Activated T-helper 17 cell treated with anti-CD3 and anti-CD28 coated beads, Interleukin-2, amount 50 U/mL, for 72 hours (primary cell): Measurements from ENCODE around the gene FHAD1. TPM values are rescaled to one million over a fixed set of nuclear protein-coding genes. Genes with fewer than 3 reads are reported as not detected.

Experiments
- ATAC-seq: fragments of 150-1000 bp; cut with Tn5 transposase; replicated peaks from 2 replicates; pipeline ENCODE4 v1.10.0; 2021; ENCODE audit warnings: mild to moderate bottlenecking, moderate library complexity
- H3K27ac Mint-ChIP-seq: one replicate; pipeline ENCODE4 v1.8.0; 2022; ENCODE audit warnings: mixed read lengths
- H3K27me3 Mint-ChIP-seq: one replicate; pipeline ENCODE4 v1.8.0; 2022; ENCODE audit warnings: mixed read lengths
- H3K36me3 Mint-ChIP-seq: one replicate; pipeline ENCODE4 v1.8.0; 2022; ENCODE audit warnings: low read depth, mild to moderate bottlenecking, mixed read lengths
- H3K4me1 Mint-ChIP-seq: one replicate; pipeline ENCODE4 v1.8.0; 2022; ENCODE audit warnings: mixed read lengths
- H3K4me3 Mint-ChIP-seq: one replicate; pipeline ENCODE4 v1.8.0; 2022; ENCODE audit warnings: mild to moderate bottlenecking, mixed read lengths
- H3K9me3 Mint-ChIP-seq: one replicate; pipeline ENCODE4 v1.8.0; 2022; ENCODE audit warnings: mixed read lengths
- total RNA-seq, 2 donors: library from RNA; stranded (reverse); gene quantifications; one replicate each; pipeline ENCODE4 v1.2.3, GENCODE V29; 2022

Gene FHAD1
- total RNA-seq, 2 donors from 2014 or later, result not detected

GRCh38 chr1:15251857-15252835, 5.1 kb downstream of the FHAD1 start:
- ATAC-seq, result no peak
- Mint-ChIP-seq H3K4me3 (peak overlapping the region; percentile 23), H3K9me3 (no peaks in the 10 kb centered on the region), H3K36me3 (peaks cover 6% of the 10 kb centered on the region), H3K4me1 (peaks cover 31% of the 10 kb centered on the region), H3K27me3 (peaks cover 23% of the 10 kb centered on the region), H3K27ac (peak overlapping the region; percentile 25)

DNA sequence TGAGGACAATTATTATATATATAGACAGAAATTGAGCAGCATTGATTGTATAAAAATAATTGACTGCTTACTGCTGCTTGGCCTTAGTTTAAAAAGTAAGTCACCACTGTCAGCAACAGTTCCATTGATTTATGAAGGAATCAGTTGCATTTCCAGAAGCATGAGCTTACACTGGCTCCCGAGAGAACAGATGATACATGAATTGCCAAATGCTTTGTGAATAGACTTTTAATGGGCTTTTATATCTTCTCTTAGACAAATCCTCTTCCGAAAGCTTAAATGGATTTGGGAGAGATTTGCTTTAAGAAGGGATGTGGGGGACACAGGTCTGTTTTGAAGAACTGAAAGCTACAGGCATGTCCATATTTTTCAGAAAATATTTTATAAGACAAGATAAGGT, 7.5 kb downstream of the FHAD1 start:
- Mint-ChIP-seq H3K4me1 (peaks cover 19% of the 10 kb centered on the region), H3K27me3 (peaks cover 12% of the 10 kb centered on the region), H3K36me3 (no peaks in the 10 kb centered on the region), H3K27ac (no peak overlapping the region), H3K4me3 (no peak overlapping the region), H3K9me3 (no peaks in the 10 kb centered on the region)
- ATAC-seq, result no peak

DNA sequence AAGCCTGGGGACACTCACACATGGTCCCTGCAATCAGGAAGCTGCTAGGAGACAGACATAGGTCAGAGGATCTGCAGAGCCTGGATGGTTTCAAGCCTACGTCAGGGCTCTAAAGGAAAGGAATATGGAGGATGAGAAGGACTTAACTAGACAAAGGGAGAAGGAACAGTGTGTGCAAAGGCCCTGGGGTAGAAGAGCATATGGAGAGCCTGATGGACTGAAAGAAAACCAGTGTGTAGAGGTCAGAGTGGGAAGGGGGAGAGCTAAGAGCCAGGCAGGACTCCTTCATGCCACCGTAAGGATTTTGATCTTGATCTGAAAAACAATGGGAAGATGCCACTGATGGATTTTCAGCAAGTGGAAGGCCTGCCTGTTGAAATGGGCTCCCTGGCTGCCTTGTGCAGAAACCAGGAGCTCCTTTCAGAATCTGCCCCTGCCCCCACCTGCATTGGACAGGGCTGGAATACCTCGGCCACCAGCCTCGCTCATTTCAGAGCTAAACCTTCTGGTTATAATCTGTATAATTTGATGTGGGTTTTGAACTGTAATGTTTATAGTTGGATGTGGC, 8.6 kb downstream of the FHAD1 start:
- ATAC-seq, result no peak
- Mint-ChIP-seq H3K9me3 (no peaks in the 10 kb centered on the region), H3K36me3 (no peaks in the 10 kb centered on the region), H3K4me1 (peaks cover 19% of the 10 kb centered on the region), H3K4me3 (no peak overlapping the region), H3K27me3 (peaks cover 6% of the 10 kb centered on the region), H3K27ac (no peak overlapping the region)

DNA sequence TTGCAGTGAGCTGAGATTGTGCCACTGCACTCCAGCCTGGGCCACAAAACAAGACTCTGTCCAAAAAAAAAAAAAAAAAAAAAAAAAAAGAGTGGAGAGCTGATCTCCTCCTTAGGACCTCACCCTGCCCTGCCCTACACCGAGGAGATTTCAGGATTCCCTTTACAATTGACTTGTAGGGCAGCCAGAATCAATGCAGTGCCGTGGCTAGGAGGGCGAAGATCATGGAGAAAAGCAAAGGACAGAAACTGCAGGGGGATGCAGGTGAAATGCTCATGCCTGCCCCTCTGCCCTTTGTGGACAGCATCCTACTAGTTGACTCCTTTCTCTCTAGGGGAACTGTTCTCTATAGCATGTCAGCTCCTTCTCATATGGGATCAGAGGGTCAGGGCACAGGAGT, 9.6 kb downstream of the FHAD1 start:
- Mint-ChIP-seq H3K27me3 (peaks cover 6% of the 10 kb centered on the region), H3K27ac (no peak overlapping the region), H3K36me3 (no peaks in the 10 kb centered on the region), H3K4me1 (peaks cover 28% of the 10 kb centered on the region), H3K4me3 (no peak overlapping the region), H3K9me3 (no peaks in the 10 kb centered on the region)
- ATAC-seq, result no peak

DNA sequence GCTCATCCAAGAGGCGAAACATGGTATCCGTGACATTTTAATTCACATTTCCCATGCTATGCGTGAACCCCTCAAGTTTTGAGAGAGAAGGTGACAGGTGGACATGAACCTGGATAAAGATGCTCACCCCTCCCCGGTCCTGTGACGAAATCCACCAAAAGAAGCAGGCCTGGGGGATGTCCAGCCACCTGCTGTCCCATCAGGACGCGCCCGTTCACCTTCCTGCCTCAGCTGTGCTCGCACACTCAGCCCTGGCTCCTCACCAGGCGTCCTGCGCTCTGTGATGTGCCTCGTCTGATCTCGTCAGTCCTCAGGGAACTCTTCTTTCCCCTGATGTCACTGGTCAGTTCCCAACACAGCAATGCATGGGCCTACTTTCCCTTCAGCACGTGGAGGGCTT, 10.3 kb downstream of the FHAD1 start:
- H3K9me3 Mint-ChIP-seq, result no peaks in the 10 kb centered on the region
- no peaks in the 10 kb centered on the region for H3K36me3 Mint-ChIP-seq
- peaks cover 31% of the 10 kb centered on the region for H3K4me1 Mint-ChIP-seq
- no peak overlapping the region for H3K27ac Mint-ChIP-seq
- ATAC-seq, result no peak
- H3K4me3 Mint-ChIP-seq, result no peak overlapping the region
- H3K27me3 Mint-ChIP-seq, result peaks cover 10% of the 10 kb centered on the region

DNA sequence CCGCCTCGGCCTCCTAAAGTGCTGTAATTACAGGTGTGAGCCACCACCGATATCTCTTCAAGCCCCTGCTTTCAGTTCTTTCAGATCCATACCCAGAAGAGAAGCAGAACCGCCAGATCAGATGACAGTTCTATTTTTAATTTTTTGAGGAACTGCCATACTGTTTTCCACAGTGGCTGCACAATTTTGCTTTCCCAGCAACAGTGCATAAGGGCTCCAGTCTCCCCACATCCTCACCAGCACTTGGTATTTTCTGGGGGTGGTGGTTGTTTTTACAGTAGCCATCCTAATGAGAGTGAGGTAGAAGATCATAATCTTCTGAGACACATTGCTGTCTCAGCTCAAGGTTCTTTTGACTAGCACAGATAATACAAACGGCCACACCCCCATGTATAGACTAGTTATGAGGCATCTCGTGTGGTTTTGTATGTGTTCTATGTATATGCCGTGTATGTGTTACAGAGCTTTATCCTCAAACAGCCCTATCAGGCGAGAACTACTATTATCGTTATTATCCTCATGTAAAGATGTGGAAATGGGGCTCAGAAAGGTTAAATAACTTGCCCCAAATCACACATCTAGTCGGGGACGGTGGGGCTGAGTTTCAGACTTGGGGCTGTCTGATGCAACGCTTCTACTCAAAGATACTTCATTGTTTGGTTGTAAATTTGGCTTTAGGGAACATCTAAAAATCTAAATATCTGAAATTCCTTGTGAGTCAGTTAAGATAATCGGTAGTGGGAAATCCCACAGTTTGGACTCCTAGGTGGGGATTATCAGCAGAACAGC, 12.0 kb downstream of the FHAD1 start:
- peaks cover 14% of the 10 kb centered on the region for H3K4me1 Mint-ChIP-seq
- ATAC-seq, result no peak
- H3K36me3 Mint-ChIP-seq, result no peaks in the 10 kb centered on the region
- H3K9me3 Mint-ChIP-seq, result no peaks in the 10 kb centered on the region
- H3K27ac Mint-ChIP-seq, result no peak overlapping the region
- H3K4me3 Mint-ChIP-seq, result no peak overlapping the region
- peaks cover 16% of the 10 kb centered on the region for H3K27me3 Mint-ChIP-seq

DNA sequence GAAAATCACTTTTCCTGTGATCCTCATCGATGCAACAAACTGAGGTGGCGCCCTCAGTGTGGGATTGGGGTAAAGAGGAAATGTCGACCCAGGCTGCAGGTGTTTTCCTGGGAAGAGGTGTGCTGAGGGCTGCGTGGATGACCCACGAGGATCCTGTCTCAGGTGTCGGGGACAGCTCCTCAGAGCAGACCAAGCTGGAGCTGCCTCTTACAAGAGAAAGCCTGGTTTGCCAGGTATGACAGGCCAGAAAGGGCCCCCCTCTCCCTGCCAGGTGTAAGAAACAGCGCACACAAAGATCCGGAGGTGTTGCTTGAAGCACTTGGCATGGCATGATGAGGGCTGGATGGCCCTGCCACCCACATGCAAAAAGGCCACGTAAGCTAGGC, 12.6 kb downstream of the FHAD1 start:
- ATAC-seq, result no peak
- peaks cover 16% of the 10 kb centered on the region for H3K27me3 Mint-ChIP-seq
- peaks cover 12% of the 10 kb centered on the region for H3K4me1 Mint-ChIP-seq
- no peak overlapping the region for H3K4me3 Mint-ChIP-seq
- H3K36me3 Mint-ChIP-seq, result no peaks in the 10 kb centered on the region
- H3K9me3 Mint-ChIP-seq, result no peaks in the 10 kb centered on the region
- H3K27ac Mint-ChIP-seq, result no peak overlapping the region

DNA sequence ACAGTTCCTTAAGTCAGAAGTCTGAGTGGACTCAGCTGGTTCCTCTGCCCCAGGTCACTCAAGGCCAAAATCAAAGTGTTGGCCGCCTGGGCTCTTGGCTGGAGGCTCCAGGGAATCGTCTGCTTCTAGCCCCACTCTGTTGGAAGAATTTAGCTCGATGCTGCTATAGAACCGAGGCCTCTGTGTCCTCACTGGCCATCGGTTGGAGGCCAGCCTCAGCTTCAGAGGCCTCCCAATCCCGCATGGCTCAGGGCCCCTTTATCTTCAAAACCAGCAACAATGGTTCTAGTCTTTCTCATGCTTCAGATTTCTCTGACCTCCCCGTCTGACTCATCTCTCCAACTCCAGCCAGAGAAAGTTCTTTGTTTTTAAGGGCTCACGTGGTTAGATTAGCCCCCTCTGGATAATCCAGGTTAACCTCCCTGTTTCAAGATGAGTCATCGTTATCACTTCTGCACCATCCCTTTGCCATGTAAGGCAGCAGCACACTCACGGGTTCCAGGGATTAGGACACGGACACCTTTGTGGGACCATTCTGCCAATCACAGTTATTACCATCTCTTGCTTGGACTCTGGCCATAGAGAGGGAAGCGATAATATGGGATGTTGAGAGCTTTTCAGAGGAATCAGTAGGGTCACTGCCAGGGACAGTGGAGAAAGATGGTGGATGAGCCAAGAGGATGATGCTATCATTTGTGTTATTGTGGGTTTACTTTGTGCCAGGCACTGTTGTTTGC, 13.6 kb downstream of the FHAD1 start:
- Mint-ChIP-seq H3K4me3 (peak overlapping the region; percentile 62), H3K4me1 (peaks cover 12% of the 10 kb centered on the region), H3K9me3 (no peaks in the 10 kb centered on the region), H3K36me3 (no peaks in the 10 kb centered on the region), H3K27me3 (peaks cover 18% of the 10 kb centered on the region), H3K27ac (peak overlapping the region; percentile 1)
- peak; percentile 26 for ATAC-seq

GRCh38 chr1:15261155-15262002, 14.4 kb downstream of the FHAD1 start:
- Mint-ChIP-seq H3K9me3 (no peaks in the 10 kb centered on the region), H3K4me1 (peaks cover 12% of the 10 kb centered on the region), H3K4me3 (peak overlapping the region; percentile 62), H3K36me3 (no peaks in the 10 kb centered on the region), H3K27me3 (peaks cover 21% of the 10 kb centered on the region), H3K27ac (peak overlapping the region; percentile 1)
- ATAC-seq, result peak; percentile 92

DNA sequence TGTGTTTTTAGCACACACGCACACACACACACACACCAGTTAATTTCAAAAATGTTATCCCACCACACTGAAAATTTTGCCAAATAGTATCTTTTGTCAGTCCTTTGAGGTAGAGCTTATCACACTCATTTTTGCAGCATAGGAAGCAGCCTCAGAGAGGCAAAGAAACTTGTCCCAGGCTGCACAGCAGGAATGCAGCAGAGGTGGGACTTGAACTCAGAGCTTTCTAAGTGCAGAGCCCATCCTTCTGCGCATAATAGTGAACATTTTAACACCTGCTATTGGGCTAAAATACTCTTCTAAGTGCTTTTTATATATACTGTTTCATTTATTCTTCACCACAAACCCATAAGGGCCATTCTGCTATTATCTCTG, 15.0 kb downstream of the FHAD1 start:
- peak overlapping the region; percentile 62 for H3K4me3 Mint-ChIP-seq
- no peaks in the 10 kb centered on the region for H3K36me3 Mint-ChIP-seq
- H3K4me1 Mint-ChIP-seq, result peaks cover 12% of the 10 kb centered on the region
- H3K27me3 Mint-ChIP-seq, result peaks cover 25% of the 10 kb centered on the region
- peak overlapping the region; percentile 1 for H3K27ac Mint-ChIP-seq
- no peaks in the 10 kb centered on the region for H3K9me3 Mint-ChIP-seq
- ATAC-seq, result no peak

- Mint-ChIP-seq H3K4me3 (no peak overlapping the region), H3K36me3 (no peaks in the 10 kb centered on the region), H3K4me1 (peaks cover 12% of the 10 kb centered on the region), H3K27ac (no peak overlapping the region), H3K27me3 (peaks cover 28% of the 10 kb centered on the region), H3K9me3 (no peaks in the 10 kb centered on the region)
- no peak for ATAC-seq
Measured at GRCh38 chr1:15262706-15263105, 15.7 kb downstream of the FHAD1 start.

DNA sequence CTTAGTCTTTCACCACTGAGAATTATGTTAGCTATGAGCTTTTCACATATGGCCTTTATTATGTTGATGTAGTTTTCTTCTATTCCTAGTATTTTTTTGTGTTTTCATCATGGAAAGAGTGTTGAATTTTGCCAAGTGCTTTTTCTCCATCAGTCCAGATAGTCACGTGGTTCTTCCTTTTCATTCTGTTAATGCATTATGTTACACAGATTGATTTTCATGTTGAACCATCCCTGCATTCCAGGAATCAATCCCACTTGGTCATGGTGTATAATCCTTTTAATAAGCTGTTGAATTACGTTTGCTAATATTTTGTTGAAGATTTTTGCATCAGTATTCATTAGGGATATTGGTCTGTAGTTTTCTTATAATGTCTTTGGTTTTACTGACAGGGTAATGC, 17.7 kb downstream of the FHAD1 start:
- no peaks in the 10 kb centered on the region for H3K36me3 Mint-ChIP-seq
- H3K4me3 Mint-ChIP-seq, result no peak overlapping the region
- H3K4me1 Mint-ChIP-seq, result peaks cover 12% of the 10 kb centered on the region
- peaks cover 31% of the 10 kb centered on the region for H3K27me3 Mint-ChIP-seq
- H3K27ac Mint-ChIP-seq, result no peak overlapping the region
- no peak for ATAC-seq
- no peaks in the 10 kb centered on the region for H3K9me3 Mint-ChIP-seq

GRCh38 chr1:15271196-15271595, 24.2 kb downstream of the FHAD1 start:
- peaks cover 35% of the 10 kb centered on the region for H3K27me3 Mint-ChIP-seq
- no peaks in the 10 kb centered on the region for H3K36me3 Mint-ChIP-seq
- H3K4me3 Mint-ChIP-seq, result no peak overlapping the region
- H3K4me1 Mint-ChIP-seq, result no peaks in the 10 kb centered on the region
- no peaks in the 10 kb centered on the region for H3K9me3 Mint-ChIP-seq
- no peak for ATAC-seq
- H3K27ac Mint-ChIP-seq, result no peak overlapping the region
